ENCODE measurements around the gene CMBL. TPM values are rescaled to one million over a fixed set of nuclear protein-coding genes. Genes with fewer than 3 reads are reported as not detected.

CMBL gene
- total and polyA plus RNA-seq, 2 of the 13 experiments (the other 11 are each of a cell fraction or from before 2014, with no cell fraction given), result 11.5 to 17.0 TPM

DNA sequence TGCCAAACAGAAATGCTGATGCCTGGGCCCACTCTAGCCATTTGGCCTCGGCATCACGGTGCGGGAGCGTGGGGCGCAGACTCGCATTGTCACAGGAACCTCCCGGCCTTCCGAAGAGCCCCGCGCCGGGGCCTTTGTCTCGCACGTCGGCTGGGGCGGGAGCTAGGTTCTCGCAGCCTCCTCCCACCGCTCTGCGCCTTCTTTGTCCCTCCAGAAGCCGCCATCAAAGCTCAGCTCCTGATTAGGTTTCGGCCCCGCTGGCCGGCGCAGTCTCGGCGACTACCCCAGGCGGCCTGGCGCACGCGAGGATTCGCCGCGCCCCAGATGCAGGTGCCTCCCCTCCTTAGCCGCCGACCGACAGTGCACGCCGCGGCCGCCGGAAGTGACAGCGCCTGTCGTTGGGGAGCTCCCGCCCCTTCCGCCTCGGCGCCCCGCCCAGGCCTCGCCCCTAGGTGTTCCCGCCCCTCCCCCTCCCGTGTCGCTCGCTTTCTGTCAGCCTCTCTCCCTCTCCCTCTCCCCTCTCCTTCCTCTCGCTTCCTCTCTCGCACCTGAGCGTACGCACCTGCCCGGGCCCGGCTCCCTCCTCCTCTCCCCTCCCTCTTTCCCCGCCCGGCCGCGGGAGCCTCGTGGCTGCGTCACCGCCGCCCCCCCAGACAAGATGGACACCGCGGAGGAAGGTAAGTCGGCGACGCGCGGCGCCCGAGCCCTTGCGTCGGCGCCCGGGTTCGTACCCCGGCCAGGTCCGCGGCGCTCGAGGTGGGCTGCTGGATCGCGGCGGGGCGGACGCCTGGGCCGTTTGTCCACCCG, 45.7 kb upstream of the CMBL start, which contains the start of gene MARCHF6 (continued):
- TF ChIP-seq KLF16 (CRISPR knock-in tag; IDR thresholded peaks at IDR 0.05) (peak; percentile 21 to 95; a peak in 2 of 4 replicates), MXI1 (IDR thresholded peaks at IDR 0.05; ENCODE audit: borderline replicate concordance, low read depth, low read length) (peak; percentile 90; the same call in 2 of the 3 replicates), GPN1 (CRISPR knock-in tag; IDR thresholded peaks at IDR 0.05; ENCODE audit: borderline replicate concordance) (0 out of 2 replicates have a peak, but pooled peaks have one; percentile 26), ZNF737 (CRISPR knock-in tag; IDR thresholded peaks at IDR 0.05; ENCODE audit: borderline replicate concordance) (peak; percentile 76; the same call in 1 of the 2 replicates), HNRNPK (IDR thresholded peaks at IDR 0.05; ENCODE audit: low read depth, low read length, poor library complexity, severe bottlenecking) (peak; percentile 94), TBX2 (CRISPR knock-in tag; IDR thresholded peaks at IDR 0.05; ENCODE audit: borderline replicate concordance) (peak; percentile 81; the same call in 1 of the 2 replicates), ZNF253 (CRISPR knock-in tag; IDR thresholded peaks at IDR 0.05; ENCODE audit: borderline replicate concordance) (peak; percentile 54), ZNF124 (CRISPR knock-in tag; IDR thresholded peaks at IDR 0.05) (peak; percentile 69; the same call in 1 of the 2 replicates), ZNF317 (CRISPR knock-in tag; IDR thresholded peaks at IDR 0.05) (peak; percentile 60), ZC3H4 (CRISPR knock-in tag; IDR thresholded peaks at IDR 0.05; ENCODE audit: borderline replicate concordance) (no peak), STAT5B (CRISPR knock-in tag; IDR thresholded peaks at IDR 0.05) (peak; percentile 80; the same call in 1 of the 2 replicates), ZBTB7A (CRISPR knock-in tag; IDR thresholded peaks at IDR 0.05) (peak; percentile 66; the same call in 1 of the 2 replicates), FLYWCH1 (CRISPR knock-in tag; IDR thresholded peaks at IDR 0.05) (no peak), NRL (CRISPR knock-in tag; IDR thresholded peaks at IDR 0.05; ENCODE audit: borderline replicate concordance) (peak; percentile 75; the same call in 1 of the 2 replicates), KDM2A (CRISPR knock-in tag; IDR thresholded peaks at IDR 0.05; ENCODE audit: borderline replicate concordance, low read depth) (peak; percentile 95), ZNF782 (CRISPR knock-in tag; IDR thresholded peaks at IDR 0.05; ENCODE audit: borderline replicate concordance) (peak; percentile 76; the same call in 1 of the 2 replicates), ESRRA (CRISPR knock-in tag; IDR thresholded peaks at IDR 0.05; ENCODE audit: low read depth) (no peak; the same call in 1 of the 2 replicates)
- TF ChIP-seq, protein P1, sequence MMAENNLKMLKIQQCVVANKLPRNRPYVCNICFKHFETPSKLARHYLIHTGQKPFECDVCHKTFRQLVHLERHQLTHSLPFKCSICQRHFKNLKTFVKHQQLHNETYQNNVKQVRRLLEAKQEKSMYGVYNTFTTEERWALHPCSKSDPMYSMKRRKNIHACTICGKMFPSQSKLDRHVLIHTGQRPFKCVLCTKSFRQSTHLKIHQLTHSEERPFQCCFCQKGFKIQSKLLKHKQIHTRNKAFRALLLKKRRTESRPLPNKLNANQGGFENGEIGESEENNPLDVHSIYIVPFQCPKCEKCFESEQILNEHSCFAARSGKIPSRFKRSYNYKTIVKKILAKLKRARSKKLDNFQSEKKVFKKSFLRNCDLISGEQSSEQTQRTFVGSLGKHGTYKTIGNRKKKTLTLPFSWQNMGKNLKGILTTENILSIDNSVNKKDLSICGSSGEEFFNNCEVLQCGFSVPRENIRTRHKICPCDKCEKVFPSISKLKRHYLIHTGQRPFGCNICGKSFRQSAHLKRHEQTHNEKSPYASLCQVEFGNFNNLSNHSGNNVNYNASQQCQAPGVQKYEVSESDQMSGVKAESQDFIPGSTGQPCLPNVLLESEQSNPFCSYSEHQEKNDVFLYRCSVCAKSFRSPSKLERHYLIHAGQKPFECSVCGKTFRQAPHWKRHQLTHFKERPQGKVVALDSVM (CRISPR knock-in tag; IDR thresholded peaks at IDR 0.05), result peak; percentile 76
- TF ChIP-seq, protein P2, sequence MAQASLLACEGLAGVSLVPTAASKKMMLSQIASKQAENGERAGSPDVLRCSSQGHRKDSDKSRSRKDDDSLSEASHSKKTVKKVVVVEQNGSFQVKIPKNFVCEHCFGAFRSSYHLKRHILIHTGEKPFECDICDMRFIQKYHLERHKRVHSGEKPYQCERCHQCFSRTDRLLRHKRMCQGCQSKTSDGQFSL (CRISPR knock-in tag; IDR thresholded peaks at IDR 0.05), result peak; percentile 87
- TF ChIP-seq, protein P3, sequence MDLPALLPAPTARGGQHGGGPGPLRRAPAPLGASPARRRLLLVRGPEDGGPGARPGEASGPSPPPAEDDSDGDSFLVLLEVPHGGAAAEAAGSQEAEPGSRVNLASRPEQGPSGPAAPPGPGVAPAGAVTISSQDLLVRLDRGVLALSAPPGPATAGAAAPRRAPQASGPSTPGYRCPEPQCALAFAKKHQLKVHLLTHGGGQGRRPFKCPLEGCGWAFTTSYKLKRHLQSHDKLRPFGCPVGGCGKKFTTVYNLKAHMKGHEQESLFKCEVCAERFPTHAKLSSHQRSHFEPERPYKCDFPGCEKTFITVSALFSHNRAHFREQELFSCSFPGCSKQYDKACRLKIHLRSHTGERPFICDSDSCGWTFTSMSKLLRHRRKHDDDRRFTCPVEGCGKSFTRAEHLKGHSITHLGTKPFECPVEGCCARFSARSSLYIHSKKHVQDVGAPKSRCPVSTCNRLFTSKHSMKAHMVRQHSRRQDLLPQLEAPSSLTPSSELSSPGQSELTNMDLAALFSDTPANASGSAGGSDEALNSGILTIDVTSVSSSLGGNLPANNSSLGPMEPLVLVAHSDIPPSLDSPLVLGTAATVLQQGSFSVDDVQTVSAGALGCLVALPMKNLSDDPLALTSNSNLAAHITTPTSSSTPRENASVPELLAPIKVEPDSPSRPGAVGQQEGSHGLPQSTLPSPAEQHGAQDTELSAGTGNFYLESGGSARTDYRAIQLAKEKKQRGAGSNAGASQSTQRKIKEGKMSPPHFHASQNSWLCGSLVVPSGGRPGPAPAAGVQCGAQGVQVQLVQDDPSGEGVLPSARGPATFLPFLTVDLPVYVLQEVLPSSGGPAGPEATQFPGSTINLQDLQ (CRISPR knock-in tag; IDR thresholded peaks at IDR 0.05), result 0 out of 2 replicates have a peak, but pooled peaks have one; percentile 41
- TF ChIP-seq, protein P4, sequence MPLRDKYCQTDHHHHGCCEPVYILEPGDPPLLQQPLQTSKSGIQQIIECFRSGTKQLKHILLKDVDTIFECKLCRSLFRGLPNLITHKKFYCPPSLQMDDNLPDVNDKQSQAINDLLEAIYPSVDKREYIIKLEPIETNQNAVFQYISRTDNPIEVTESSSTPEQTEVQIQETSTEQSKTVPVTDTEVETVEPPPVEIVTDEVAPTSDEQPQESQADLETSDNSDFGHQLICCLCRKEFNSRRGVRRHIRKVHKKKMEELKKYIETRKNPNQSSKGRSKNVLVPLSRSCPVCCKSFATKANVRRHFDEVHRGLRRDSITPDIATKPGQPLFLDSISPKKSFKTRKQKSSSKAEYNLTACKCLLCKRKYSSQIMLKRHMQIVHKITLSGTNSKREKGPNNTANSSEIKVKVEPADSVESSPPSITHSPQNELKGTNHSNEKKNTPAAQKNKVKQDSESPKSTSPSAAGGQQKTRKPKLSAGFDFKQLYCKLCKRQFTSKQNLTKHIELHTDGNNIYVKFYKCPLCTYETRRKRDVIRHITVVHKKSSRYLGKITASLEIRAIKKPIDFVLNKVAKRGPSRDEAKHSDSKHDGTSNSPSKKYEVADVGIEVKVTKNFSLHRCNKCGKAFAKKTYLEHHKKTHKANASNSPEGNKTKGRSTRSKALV (CRISPR knock-in tag; IDR thresholded peaks at IDR 0.05), result peak; percentile 64; the same call in 1 of the 2 replicates

All from HepG2 (cell line).